ENCODE data around the gene TRPC3. TPM values are rescaled to one million over a fixed set of nuclear protein-coding genes. Genes with fewer than 3 reads are reported as not detected.

TRPC3 gene
- 0.02 TPM in 1 of 2 replicates, not detected in the other for total RNA-seq (2014; rRNA removed; shearing (Covaris generic))
- not detected in 2 replicates for polyA plus RNA-seq (2014; cell fraction: nucleus; rRNA removed)

GRCh38 chr4:121951521-121952110 lies at the start of gene TRPC3:
Gene TRPC3 (minus strand): TSS chr4:121952060. CDS start chr4:121951680, 380 bp downstream.
- no peak for DNase-seq (ENCODE audit: extremely low read depth, low read depth)

GRCh38 chr4:122000849-122001248 lies 49.0 kb upstream of the TRPC3 start:
- no peak for DNase-seq (ENCODE audit: extremely low read depth, low read depth)

- no peak for DNase-seq (ENCODE audit: extremely low read depth, low read depth)
Measured at GRCh38 chr4:121998024-121998423, 46.2 kb upstream of the TRPC3 start.

- no peak for DNase-seq (ENCODE audit: extremely low read depth, low read depth)
Measured at GRCh38 chr4:121995790-121996537, 44.1 kb upstream of the TRPC3 start.

GRCh38 chr4:121991968-121992367 lies 40.1 kb upstream of the TRPC3 start:
- no peak for DNase-seq (ENCODE audit: extremely low read depth, low read depth)

GRCh38 chr4:121990489-121990888 lies 38.6 kb upstream of the TRPC3 start:
- DNase-seq (ENCODE audit: extremely low read depth, low read depth): no peak

GRCh38 chr4:121989715-121990114 lies 37.9 kb upstream of the TRPC3 start:
- DNase-seq (ENCODE audit: extremely low read depth, low read depth): peak; percentile 20

GRCh38 chr4:121988950-121989349 lies 37.1 kb upstream of the TRPC3 start:
- DNase-seq (ENCODE audit: extremely low read depth, low read depth): no peak

GRCh38 chr4:121980643-121981042 lies 28.8 kb upstream of the TRPC3 start:
- DNase-seq (ENCODE audit: extremely low read depth, low read depth): no peak

- DNase-seq (ENCODE audit: extremely low read depth, low read depth): no peak
Measured at GRCh38 chr4:121978172-121978516, 26.3 kb upstream of the TRPC3 start.

GRCh38 chr4:121977251-121978171 lies 25.7 kb upstream of the TRPC3 start:
- DNase-seq (ENCODE audit: extremely low read depth, low read depth): peak; percentile 9

GRCh38 chr4:121975784-121976183 lies 23.9 kb upstream of the TRPC3 start:
- no peak for DNase-seq (ENCODE audit: extremely low read depth, low read depth)

GRCh38 chr4:121973816-121974215 lies 22.0 kb upstream of the TRPC3 start:
- no peak for DNase-seq (ENCODE audit: extremely low read depth, low read depth)

- DNase-seq (ENCODE audit: extremely low read depth, low read depth): no peak
Measured at GRCh38 chr4:121968859-121969258, 17.0 kb upstream of the TRPC3 start.

GRCh38 chr4:121964958-121965357 lies 13.1 kb upstream of the TRPC3 start:
- DNase-seq (ENCODE audit: extremely low read depth, low read depth): no peak

- DNase-seq (ENCODE audit: extremely low read depth, low read depth): no peak
Measured at GRCh38 chr4:121960818-121961217, 9.0 kb upstream of the TRPC3 start.

GRCh38 chr4:121958777-121959176 lies 6.9 kb upstream of the TRPC3 start:
- no peak for DNase-seq (ENCODE audit: extremely low read depth, low read depth)

GRCh38 chr4:121957266-121957665 lies 5.4 kb upstream of the TRPC3 start:
- no peak for DNase-seq (ENCODE audit: extremely low read depth, low read depth)

GRCh38 chr4:121953860-121954259 lies 2.0 kb upstream of the TRPC3 start:
- DNase-seq (ENCODE audit: extremely low read depth, low read depth): no peak

GRCh38 chr4:121952290-121952689 lies 430 bp upstream of the TRPC3 start:
- no peak for DNase-seq (ENCODE audit: extremely low read depth, low read depth)
